Measurements from ENCODE around the gene ANO10.
"Not testable (repeated sequence)": the region's sequence is repeated elsewhere in the genome, so short reads cannot be mapped to it uniquely, and the experiment has no call there.

Gene ANO10

GRCh38 chr3:43580181-43580580 lies 41.6 kb downstream of the ANO10 start:
- no peak for DNase-seq (ENCODE audit: low read depth)

GRCh38 chr3:43573576-43573975 lies 48.2 kb downstream of the ANO10 start:
- no peak for DNase-seq (ENCODE audit: low read depth)

GRCh38 chr3:43565661-43566341 lies 56.0 kb downstream of the ANO10 start:
- DNase-seq (ENCODE audit: low read depth), result not testable (repeated sequence)

- no peak for DNase-seq (ENCODE audit: low read depth)
These were observed 61.9 kb downstream of the ANO10 start for GRCh38 chr3:43559961-43560360.

- no peak for DNase-seq (ENCODE audit: low read depth)
These were observed 63.6 kb downstream of the ANO10 start for GRCh38 chr3:43558171-43558570.

GRCh38 chr3:43549626-43550290 lies 72.1 kb downstream of the ANO10 start:
- DNase-seq (ENCODE audit: low read depth), result no peak

- DNase-seq (ENCODE audit: low read depth), result not testable (repeated sequence)
These were observed 77.5 kb downstream of the ANO10 start for GRCh38 chr3:43544277-43544676.

- DNase-seq (ENCODE audit: low read depth), result no peak
These were observed 79.3 kb downstream of the ANO10 start for GRCh38 chr3:43542328-43543043.

GRCh38 chr3:43540624-43541023 lies 81.2 kb downstream of the ANO10 start:
- DNase-seq (ENCODE audit: low read depth), result no peak

GRCh38 chr3:43539321-43539720 lies 82.5 kb downstream of the ANO10 start:
- DNase-seq (ENCODE audit: low read depth), result no peak

GRCh38 chr3:43537225-43537624 lies 84.6 kb downstream of the ANO10 start:
- no peak for DNase-seq (ENCODE audit: low read depth)

GRCh38 chr3:43534675-43535074 lies 87.1 kb downstream of the ANO10 start:
- DNase-seq (ENCODE audit: low read depth), result no peak

- no peak for DNase-seq (ENCODE audit: low read depth)
These were observed 88.8 kb downstream of the ANO10 start for GRCh38 chr3:43533009-43533408.

GRCh38 chr3:43531835-43532234 lies 90.0 kb downstream of the ANO10 start:
- DNase-seq (ENCODE audit: low read depth), result no peak

- no peak for DNase-seq (ENCODE audit: low read depth)
These were observed 93.2 kb downstream of the ANO10 start for GRCh38 chr3:43528498-43529099.

- DNase-seq (ENCODE audit: low read depth), result no peak
These were observed 94.9 kb downstream of the ANO10 start for GRCh38 chr3:43526956-43527355.

GRCh38 chr3:43525941-43526607 lies 95.7 kb downstream of the ANO10 start:
- no peak for DNase-seq (ENCODE audit: low read depth)

- DNase-seq (ENCODE audit: low read depth), result no peak
These were observed 96.4 kb downstream of the ANO10 start for GRCh38 chr3:43525386-43525785.

GRCh38 chr3:43523454-43524053 lies 98.3 kb downstream of the ANO10 start:
- no peak for DNase-seq (ENCODE audit: low read depth)

GRCh38 chr3:43522727-43523362 lies 99.0 kb downstream of the ANO10 start:
- no peak for DNase-seq (ENCODE audit: low read depth)

- DNase-seq (ENCODE audit: low read depth), result no peak
These were observed 99.9 kb downstream of the ANO10 start for GRCh38 chr3:43521941-43522340.

Measured in stimulated activated CD8-positive, alpha-beta memory T cell treated with anti-CD3 and anti-CD28 coated beads, Interleukin-7, amount 100 ng/mL, for 24 hours (primary cell).